H1 (cell line): ENCODE results near the gene USP24. TPM values are rescaled to one million over a fixed set of nuclear protein-coding genes. Genes with fewer than 3 reads are reported as not detected.

Experiments
- CTCF ChIP-seq, 3 experiments: IDR thresholded peaks; 1 replicate in 2 of 3; 2 replicates in 1 of 3; pipeline versions ENCODE4 v1.5.1 to v1.6.1; 2011; ENCODE audit warnings: low read length in 3 of 3, mild to moderate bottlenecking in 3 of 3, inconsistent platforms in 2 of 3, low read depth in 1 of 3, moderate library complexity in 1 of 3; ENCODE audit not compliant: insufficient read depth in 1 of 3; ENCODE audit errors: control extremely low read depth in 1 of 3
- GABPA ChIP-seq: IDR thresholded peaks from 2 replicates; pipeline ENCODE4 v1.6.1; 2011; ENCODE audit warnings: mild to moderate bottlenecking, low read length, moderate library complexity, borderline replicate concordance; ENCODE audit not compliant: insufficient read depth
- POLR2AphosphoS5 ChIP-seq: IDR thresholded peaks from 2 replicates; pipeline ENCODE4 v1.6.1; 2011; ENCODE audit warnings: low read depth, low read length
- RXRA ChIP-seq: IDR thresholded peaks from 2 replicates; pipeline ENCODE4 v1.6.1; 2011; ENCODE audit warnings: low read depth, mild to moderate bottlenecking, low read length, moderate library complexity; ENCODE audit not compliant: insufficient read depth
- SIRT6 ChIP-seq: IDR thresholded peaks from one replicate; pipeline ENCODE4 v1.7.1; 2012; ENCODE audit warnings: low read length, inconsistent platforms
- polyA plus RNA-seq, 7 experiments: library from polyadenylated mRNA; depleted of rRNA in 3 of 7; stranded (reverse) in 5 of 7; unstranded in 2 of 7; fragments of >200 nt in 5 of 7; fragments of 200-250 nt in 2 of 7; gene quantifications; 1 replicate in 5 of 7; 2 replicates in 1 of 7; 4 replicates in 1 of 7; pipeline versions ENCODE4 v1.2.1 to v1.2.3, GENCODE V29; 2011 to 2013; ENCODE audit warnings: missing spikeins in 2 of 7, mixed read lengths in 2 of 7
- total RNA-seq: library from RNA; stranded (reverse); fragmentation: NEBNext Ultra II Directional; extraction: Animal tissue kit (Norgen Biotek cat#: 25700); gene quantifications from 2 replicates; pipeline ENCODE4 v1.2.1, GENCODE V29; 2021

The USP24 gene
- total and polyA plus RNA-seq, 2 of the 8 experiments (the other 6 are each of a cell fraction or from before 2014, with no cell fraction given), result 11.1 to 34.6 TPM

- no peak for TF ChIP-seq CTCF (IDR thresholded peaks at IDR 0.05; ENCODE audit: control extremely low read depth in 1 of 3, insufficient read depth in 1 of 3, low read depth in 1 of 3, low read length in 3 of 3)
- TF ChIP-seq RXRA, result no peak
- TF ChIP-seq SIRT6, result no peak
- TF ChIP-seq GABPA, result no peak
- no peak for TF ChIP-seq POLR2AphosphoS5
- TF ChIP-seq, all 59 proteins: peak for 0
These were observed 26.3 kb downstream of the USP24 start (continued) for GRCh38 chr1:55188909-55189308.
